NCI-H1092 treated with DMSO at 0.1 percent for 48 hours (cell line): Measurements from ENCODE around the gene GDF11.

Experiments used
- DNase-seq: peaks from one replicate; lab custom pipeline; 2025; lab: John Stamatoyannopoulos, UW

GDF11 gene

GRCh38 chr12:55707219-55707671 lies 35.7 kb upstream of the GDF11 start:
- DNase-seq, result no peak

- DNase-seq, result peak; percentile 3
Measured at GRCh38 chr12:55707841-55708694, 34.9 kb upstream of the GDF11 start, which contains the start of gene ITGA7. TSS of gene ITGA7 (minus strand) at chr12:55707904. CDS start at chr12:55707682, 222 bp downstream.

GRCh38 chr12:55708695-55709233 lies 34.2 kb upstream of the GDF11 start:
- no peak for DNase-seq

- no peak for DNase-seq
Measured at GRCh38 chr12:55711786-55712553, 31.0 kb upstream of the GDF11 start.

- no peak for DNase-seq
Measured at GRCh38 chr12:55712700-55713415, 30.1 kb upstream of the GDF11 start.

- no peak for DNase-seq
Measured at GRCh38 chr12:55713721-55714120, 29.2 kb upstream of the GDF11 start.

- no peak for DNase-seq
Measured at GRCh38 chr12:55715169-55715764, 27.7 kb upstream of the GDF11 start.

- peak; percentile 78 for DNase-seq
Measured at GRCh38 chr12:55715833-55716581, 26.9 kb upstream of the GDF11 start, which contains the start of gene BLOC1S1. TSS of gene BLOC1S1 (plus strand) at chr12:55716046. CDS start at chr12:55716052, 6 bp downstream.

GRCh38 chr12:55716582-55716957 lies 26.4 kb upstream of the GDF11 start:
- no peak for DNase-seq

GRCh38 chr12:55717011-55718007 lies 25.6 kb upstream of the GDF11 start:
- no peak for DNase-seq

GRCh38 chr12:55718015-55718414 lies 24.9 kb upstream of the GDF11 start:
- DNase-seq, result no peak

GRCh38 chr12:55718624-55719275 lies 24.2 kb upstream of the GDF11 start:
- DNase-seq, result no peak

- no peak for DNase-seq
Measured at GRCh38 chr12:55719371-55719770, 23.6 kb upstream of the GDF11 start.

GRCh38 chr12:55720071-55720564 lies 22.8 kb upstream of the GDF11 start, which contains the start of gene RDH5:
TSS of gene RDH5 (plus strand) at chr12:55720393. CDS start at chr12:55721185, 792 bp downstream.
- no peak for DNase-seq

- DNase-seq, result no peak
Measured at GRCh38 chr12:55720894-55721444, 22.0 kb upstream of the GDF11 start.

- DNase-seq, result no peak
Measured at GRCh38 chr12:55721601-55722213, 21.2 kb upstream of the GDF11 start.

- no peak for DNase-seq
Measured at GRCh38 chr12:55722948-55723347, 20.0 kb upstream of the GDF11 start.
